Mucosa of descending colon (tissue), 3 donors: Measurements from ENCODE around the gene MYO10. TPM values are rescaled to one million over a fixed set of nuclear protein-coding genes. Genes with fewer than 3 reads are reported as not detected.

Source experiments
- ATAC-seq: fragments of 200-7000 bp; cut with Tn5 transposase; one replicate; pipeline ENCODE4 v1.9.1; 2020; ENCODE audit warnings: mild to moderate bottlenecking, moderate library complexity
- DNase-seq, 3 donors: peaks; one replicate each; pipeline ENCODE4 v3.0.0-alpha.2; 2020
- H3K36me3 ChIP-seq: fragments of 200-600 bp; one replicate; pipeline ENCODE4 v1.8.0; 2021; ENCODE audit warnings: low read depth, mild to moderate bottlenecking
- H3K4me1 ChIP-seq: fragments of 200-600 bp; one replicate; pipeline ENCODE4 v1.8.0; 2021; ENCODE audit warnings: low read depth, mild to moderate bottlenecking
- H3K4me3 ChIP-seq: fragments of 200-600 bp; one replicate; pipeline ENCODE4 v1.8.0; 2021; ENCODE audit warnings: mild to moderate bottlenecking
- H3K9me3 ChIP-seq: fragments of 200-600 bp; one replicate; pipeline ENCODE4 v1.8.0; 2021; ENCODE audit warnings: mild to moderate bottlenecking
- CTCF ChIP-seq: fragments of 200-600 bp; IDR thresholded peaks from one replicate; pipeline ENCODE4 v1.8.0; 2022; ENCODE audit warnings: antibody characterized with exemption, mild to moderate bottlenecking
- intact Hi-C, 2 donors: fragments of 100-400 bp; cut with DNase I in 1 of 2; cut with micrococcal nuclease in 1 of 2; formaldehyde crosslinking; loops; one replicate each; pipeline versions ENCODE4 v1.11.0 to v1.11.1; 2022; cut with DNase I, micrococcal nuclease
- total RNA-seq, 3 donors: library from RNA; stranded (reverse); fragmentation: NEBNext Ultra II Directional in 2 of 3; extraction: Animal tissue kit (Norgen Biotek cat#: 25700) in 2 of 3; gene quantifications; one replicate each; pipeline versions ENCODE4 v1.2.1 to v1.2.4, GENCODE V29; 2021 to 2023
- donor health status: DM: no; HTN: no; CAD: no; lungs with moderate emphysema.
- donor health status: DM: no; HTN: no; CAD: no.
- donor health status: DM: no; HTN: yes; CAD: no.

MYO10 gene
- total RNA-seq, 3 donors from 2014 or later: 29.4 to 87.8 (median 61.3) TPM

GRCh38 chr5:16673241-16674201 lies 262.6 kb downstream of the MYO10 start:
- Histone ChIP-seq H3K9me3 (no peaks in the 10 kb centered on the region), H3K4me1 (no peaks in the 10 kb centered on the region), H3K4me3 (no peak overlapping the region), H3K36me3 (no peaks in the 10 kb centered on the region)
- intact Hi-C loops: no loop called here
- peak; percentile 43 for ATAC-seq
- no peak for TF ChIP-seq CTCF
- DNase-seq: peak in 2 of 3 donors; percentile 47 to 70

GRCh38 chr5:16671208-16671607 lies 264.9 kb downstream of the MYO10 start:
- no peak for ATAC-seq
- Histone ChIP-seq H3K9me3 (no peaks in the 10 kb centered on the region), H3K4me3 (no peak overlapping the region), H3K4me1 (peaks cover 2% of the 10 kb centered on the region), H3K36me3 (no peaks in the 10 kb centered on the region)
- DNase-seq: no peak
- intact Hi-C loops: no loop called here
- TF ChIP-seq CTCF: no peak

- TF ChIP-seq CTCF: no peak
- intact Hi-C loops: loop anchor here in 1 of 2 donors (10.0 kb wide), 1 partner anchor 185 kb away; no protein-coding TSS in a partner anchor
- Histone ChIP-seq H3K9me3 (no peaks in the 10 kb centered on the region), H3K4me3 (no peak overlapping the region), H3K36me3 (no peaks in the 10 kb centered on the region), H3K4me1 (peaks cover 2% of the 10 kb centered on the region)
- ATAC-seq (no peak), DNase-seq (no peak)
Measured at GRCh38 chr5:16669776-16670175, 266.3 kb downstream of the MYO10 start.

GRCh38 chr5:16668631-16669030 lies 267.5 kb downstream of the MYO10 start:
- intact Hi-C loops: loop anchor here in 1 of 2 donors (10.0 kb wide), 1 partner anchor 184 kb away; no protein-coding TSS in a partner anchor
- H3K9me3 ChIP-seq: no peaks in the 10 kb centered on the region
- DNase-seq (no peak), ATAC-seq (no peak)
- H3K4me3 ChIP-seq: no peak overlapping the region
- no peak for TF ChIP-seq CTCF
- peaks cover 2% of the 10 kb centered on the region for H3K4me1 ChIP-seq
- H3K36me3 ChIP-seq: no peaks in the 10 kb centered on the region

GRCh38 chr5:16668194-16668593 lies 267.9 kb downstream of the MYO10 start:
- no peak overlapping the region for H3K4me3 ChIP-seq
- H3K9me3 ChIP-seq: no peaks in the 10 kb centered on the region
- intact Hi-C loops: loop anchor here in 1 of 2 donors (10.0 kb wide), 1 partner anchor 183 kb away; no protein-coding TSS in a partner anchor
- H3K36me3 ChIP-seq: no peaks in the 10 kb centered on the region
- H3K4me1 ChIP-seq: peaks cover 2% of the 10 kb centered on the region
- ATAC-seq (no peak), DNase-seq (no peak)
- TF ChIP-seq CTCF: no peak
